ENCODE data around the gene EIF1AD.

DNA sequence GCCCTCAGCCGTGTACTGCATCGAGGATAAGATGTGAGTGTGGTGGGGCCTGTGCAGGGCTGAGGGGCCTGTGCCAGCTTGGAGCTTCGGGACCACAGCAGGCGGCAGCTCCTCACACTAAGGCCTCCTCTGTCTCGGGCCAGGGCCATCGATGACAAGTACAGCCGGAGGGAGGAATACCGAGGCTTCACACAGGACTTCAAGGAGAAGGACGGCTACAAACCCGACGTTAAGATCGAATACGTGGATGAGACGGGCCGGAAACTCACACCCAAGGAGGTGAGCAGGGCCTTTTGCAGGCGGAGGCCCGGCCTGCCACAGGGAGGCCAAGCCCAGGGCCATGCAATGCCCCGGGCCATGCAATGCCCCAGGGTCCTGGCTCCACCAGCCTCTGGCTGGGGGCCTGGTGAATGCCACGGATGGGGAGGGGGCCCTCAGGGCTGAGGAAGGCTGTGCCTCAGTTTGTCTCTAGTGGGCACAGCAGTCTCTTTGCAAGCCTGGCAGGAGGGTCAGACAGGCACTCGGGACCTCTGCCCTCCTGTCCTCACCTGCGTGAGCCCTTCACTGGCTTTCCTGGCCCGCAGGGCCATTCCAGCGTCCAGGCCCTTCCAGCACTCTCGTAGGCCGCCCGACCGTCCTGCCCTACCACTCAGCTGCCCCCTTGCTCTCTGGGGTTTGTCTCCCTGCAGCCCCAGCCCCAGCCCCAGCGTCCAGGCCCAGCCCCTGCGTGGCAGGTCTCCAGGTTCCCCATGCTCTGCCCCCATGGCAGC, 24.2 kb downstream of the EIF1AD start:
- no peak for TF ChIP-seq CTCF (IDR thresholded peaks at IDR 0.05)
- no peak for TF ChIP-seq POLR2A (IDR thresholded peaks at IDR 0.05)

Measured in breast epithelium (tissue), 3 donors.